Measurements from ENCODE around the gene JAM3.
"Not testable (repeated sequence)": the region's sequence is repeated elsewhere in the genome, so short reads cannot be mapped to it uniquely, and the experiment has no call there.

Gene JAM3

GRCh38 chr11:134098566-134099184 is 29.8 kb downstream of the JAM3 start:
- DNase-seq, result no peak

- DNase-seq, result peak in 4 of 56 donors; percentile 13 to 43 (median 34)
Observed at GRCh38 chr11:134100171-134100570, 31.3 kb downstream of the JAM3 start.

GRCh38 chr11:134101282-134101681 is 32.4 kb downstream of the JAM3 start:
- no peak for DNase-seq

GRCh38 chr11:134110252-134110815 is 41.5 kb downstream of the JAM3 start:
- DNase-seq, result no peak

GRCh38 chr11:134113787-134114186 is 44.9 kb downstream of the JAM3 start:
- DNase-seq, result not testable (repeated sequence)

GRCh38 chr11:134116210-134116609 is 47.3 kb downstream of the JAM3 start:
- no peak for DNase-seq

GRCh38 chr11:134118006-134118405 is 49.1 kb downstream of the JAM3 start:
- DNase-seq, result no peak

GRCh38 chr11:134119094-134119493 is 50.2 kb downstream of the JAM3 start:
- no peak for DNase-seq

- peak in 28 of 56 donors; percentile 6 to 65 (median 42) for DNase-seq
Observed at GRCh38 chr11:134120143-134120850, 51.4 kb downstream of the JAM3 start.

GRCh38 chr11:134120921-134121526 is 52.2 kb downstream of the JAM3 start:
- peak in 48 of 56 donors; percentile 15 to 89 (median 62) for DNase-seq

GRCh38 chr11:134124660-134125451 is 56.0 kb downstream of the JAM3 start:
- DNase-seq, result peak in 43 of 56 donors; percentile 18 to 73 (median 45)

GRCh38 chr11:134125507-134125906 is 56.6 kb downstream of the JAM3 start:
- DNase-seq, result peak in 8 of 56 donors; percentile 5 to 63 (median 38)

- DNase-seq, result peak in 40 of 56 donors; percentile 22 to 85 (median 57)
Observed at GRCh38 chr11:134126217-134126822, 57.4 kb downstream of the JAM3 start.

- DNase-seq, result no peak
Observed at GRCh38 chr11:134131628-134132244, 62.9 kb downstream of the JAM3 start.

- no peak for DNase-seq
Observed at GRCh38 chr11:134132808-134133207, 63.9 kb downstream of the JAM3 start.

GRCh38 chr11:134134167-134134566 is 65.3 kb downstream of the JAM3 start:
- no peak for DNase-seq

- no peak for DNase-seq
Observed at GRCh38 chr11:134138376-134138775, 69.5 kb downstream of the JAM3 start.

GRCh38 chr11:134139303-134139872 is 70.5 kb downstream of the JAM3 start:
- no peak for DNase-seq

GRCh38 chr11:134139873-134140331 is 71.0 kb downstream of the JAM3 start:
- peak in 46 of 56 donors; percentile 18 to 92 (median 68) for DNase-seq

- DNase-seq, result no peak
Observed at GRCh38 chr11:134140961-134141490, 72.2 kb downstream of the JAM3 start.

Data from amygdala (tissue), 56 donors.